T-helper 17 cell (primary cell): ENCODE measurements around the gene PEF1. TPM values are rescaled to one million over a fixed set of nuclear protein-coding genes. Genes with fewer than 3 reads are reported as not detected.
A peak's percentile ranks its signal among the peaks of the same experiment; 100 is the strongest.

Experiments used
- ATAC-seq: fragments of 150-1000 bp; cut with Tn5 transposase; 2 replicates; pipeline ENCODE4 v1.10.0; 2021; ENCODE audit warnings: mild to moderate bottlenecking, moderate library complexity
- DNase-seq, 3 donors: peaks; one replicate each; pipeline versions ENCODE4 v3.0.0 to v3.0.0-alpha.2; 2020 to 2021
- H3K9me3 ChIP-seq: one replicate; pipeline ENCODE4 v1.7.0; 2013; ENCODE audit warnings: low read length, mild to moderate bottlenecking; ENCODE audit not compliant: control insufficient read depth, poor library complexity, severe bottlenecking
- H3K27ac Mint-ChIP-seq: one replicate; pipeline ENCODE4 v1.8.0; 2022; ENCODE audit warnings: mild to moderate bottlenecking, moderate library complexity, mixed read lengths
- H3K27me3 Mint-ChIP-seq: one replicate; pipeline ENCODE4 v1.8.0; 2022; ENCODE audit warnings: mixed read lengths
- H3K36me3 Mint-ChIP-seq: one replicate; pipeline ENCODE4 v1.8.0; 2022; ENCODE audit warnings: low read depth, mixed read lengths
- H3K4me1 Mint-ChIP-seq: one replicate; pipeline ENCODE4 v1.8.0; 2022; ENCODE audit warnings: mild to moderate bottlenecking, mixed read lengths
- H3K4me3 Mint-ChIP-seq: one replicate; pipeline ENCODE4 v1.8.0; 2022; ENCODE audit warnings: mild to moderate bottlenecking, moderate library complexity, mixed read lengths
- total RNA-seq, 4 donors: library from RNA in 2 of 4; stranded (reverse) in 2 of 4; gene quantifications; one replicate each; pipeline ENCODE4 v1.2.3 and lab custom pipeline; 2022 to 2026

Gene PEF1
- total RNA-seq, 2 donors from 2014 or later: 44.0 to 47.6 TPM

DNA sequence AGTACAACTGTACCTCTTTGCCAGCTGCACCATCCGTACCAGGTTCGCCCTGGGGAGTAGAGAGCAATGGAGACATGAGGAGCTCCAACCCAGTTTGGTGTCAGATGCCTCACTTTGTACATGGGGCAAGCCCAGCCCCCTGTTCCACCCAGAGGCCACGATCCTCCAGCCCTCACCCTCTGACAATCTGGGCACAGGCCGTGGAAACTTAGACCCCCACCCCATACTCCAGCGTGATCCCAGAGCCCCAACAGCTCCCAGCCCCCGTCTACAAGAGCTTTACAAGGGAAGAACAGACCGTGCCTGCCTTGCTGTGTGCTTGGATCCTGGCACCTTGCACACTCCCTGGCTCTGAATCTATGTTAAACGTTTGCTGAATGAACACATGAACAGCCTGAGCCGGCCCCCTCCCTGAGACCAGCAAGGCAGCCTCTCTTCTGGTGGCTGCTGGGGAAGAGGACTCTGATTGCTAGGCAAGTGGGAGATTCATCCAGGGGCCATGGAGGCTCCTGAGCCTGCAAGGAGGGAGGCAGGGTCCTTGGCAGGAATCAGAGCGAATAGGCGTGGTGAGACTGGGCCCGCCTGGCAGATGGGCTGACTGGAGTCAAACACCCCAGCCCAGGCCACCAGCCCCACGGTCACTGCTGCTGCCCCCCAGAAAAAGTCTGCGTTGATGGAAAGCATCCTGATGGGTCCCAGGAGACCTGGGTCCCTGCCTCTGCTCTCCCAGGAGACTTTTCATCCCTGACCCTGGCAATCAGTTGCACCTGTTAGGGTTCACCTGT lies 12.5 kb upstream of the PEF1 start:
- H3K4me3 Mint-ChIP-seq: no peak overlapping the region
- no peaks in the 10 kb centered on the region for H3K9me3 ChIP-seq
- no peak for DNase-seq
- peaks cover 6% of the 10 kb centered on the region for H3K4me1 Mint-ChIP-seq
- ATAC-seq: no peak
- no peaks in the 10 kb centered on the region for H3K36me3 Mint-ChIP-seq
- H3K27ac Mint-ChIP-seq: no peak overlapping the region
- peaks cover 18% of the 10 kb centered on the region for H3K27me3 Mint-ChIP-seq

DNA sequence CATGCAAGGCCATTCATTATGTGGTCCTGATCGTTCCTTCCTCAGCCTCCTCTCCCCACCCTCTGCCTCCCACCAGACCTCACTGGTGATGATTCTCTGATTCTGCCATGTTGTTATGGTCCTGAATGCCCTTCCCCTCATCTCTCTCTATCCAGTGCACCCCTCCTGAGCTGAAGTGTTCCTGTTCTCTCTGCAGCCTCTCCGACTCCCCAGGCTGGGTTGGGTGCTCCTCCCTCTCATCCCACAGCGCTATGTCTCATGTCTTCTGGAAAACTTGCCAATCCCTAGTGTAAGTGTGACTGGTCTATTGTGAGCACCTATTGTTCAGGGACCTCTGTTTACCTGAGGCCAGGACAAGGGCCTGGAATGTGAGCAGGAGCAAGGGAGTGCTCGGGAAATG lies 11.1 kb upstream of the PEF1 start:
- Mint-ChIP-seq H3K4me3 (no peak overlapping the region), H3K27me3 (peaks cover 18% of the 10 kb centered on the region), H3K36me3 (no peaks in the 10 kb centered on the region), H3K27ac (no peak overlapping the region), H3K4me1 (peaks cover 6% of the 10 kb centered on the region)
- DNase-seq (no peak), ATAC-seq (no peak)
- no peaks in the 10 kb centered on the region for H3K9me3 ChIP-seq

DNA sequence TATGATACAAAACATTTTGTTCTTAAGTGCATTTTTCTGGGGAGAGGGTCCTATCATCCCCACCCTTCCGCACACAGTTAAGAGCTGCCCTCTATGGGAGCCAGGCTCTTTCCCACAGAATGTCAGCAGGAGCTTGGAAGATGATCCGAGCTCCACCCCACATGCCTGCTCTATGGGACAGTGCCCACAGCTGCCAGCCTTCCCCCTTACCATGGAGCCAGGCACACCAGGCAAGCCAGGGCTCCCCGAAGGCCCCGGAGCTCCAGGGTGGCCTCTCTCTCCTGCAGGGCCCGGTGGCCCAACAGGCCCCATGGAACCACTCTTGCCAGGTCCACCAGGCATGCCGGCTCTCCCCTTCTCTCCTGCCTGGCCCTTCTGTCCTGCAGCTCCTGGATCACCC lies 10.4 kb upstream of the PEF1 start:
- no peak for DNase-seq
- H3K27ac Mint-ChIP-seq: no peak overlapping the region

DNA sequence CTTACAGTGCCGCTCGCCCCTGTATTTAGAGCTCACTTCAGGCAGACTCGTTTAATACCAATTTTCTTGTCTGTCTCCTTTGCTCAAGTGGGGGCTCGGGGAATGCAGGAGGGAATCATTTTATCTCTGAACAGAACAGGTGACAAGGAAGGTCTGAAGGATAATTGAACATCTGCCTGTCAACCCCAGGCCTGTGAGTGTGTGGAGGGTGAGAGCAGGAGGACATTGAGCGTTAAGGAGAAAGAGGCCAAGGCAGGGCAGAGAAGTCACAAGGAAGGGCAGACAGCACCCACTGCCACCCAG lies 9.7 kb upstream of the PEF1 start:
- no peak for DNase-seq

More for the DNA sequence above, 10.4 kb upstream of the PEF1 start:
- H3K4me3 Mint-ChIP-seq: no peak overlapping the region
- H3K9me3 ChIP-seq: no peaks in the 10 kb centered on the region
- H3K36me3 Mint-ChIP-seq: no peaks in the 10 kb centered on the region
- peaks cover 3% of the 10 kb centered on the region for H3K4me1 Mint-ChIP-seq
- peaks cover 18% of the 10 kb centered on the region for H3K27me3 Mint-ChIP-seq
- no peak for ATAC-seq

DNA sequence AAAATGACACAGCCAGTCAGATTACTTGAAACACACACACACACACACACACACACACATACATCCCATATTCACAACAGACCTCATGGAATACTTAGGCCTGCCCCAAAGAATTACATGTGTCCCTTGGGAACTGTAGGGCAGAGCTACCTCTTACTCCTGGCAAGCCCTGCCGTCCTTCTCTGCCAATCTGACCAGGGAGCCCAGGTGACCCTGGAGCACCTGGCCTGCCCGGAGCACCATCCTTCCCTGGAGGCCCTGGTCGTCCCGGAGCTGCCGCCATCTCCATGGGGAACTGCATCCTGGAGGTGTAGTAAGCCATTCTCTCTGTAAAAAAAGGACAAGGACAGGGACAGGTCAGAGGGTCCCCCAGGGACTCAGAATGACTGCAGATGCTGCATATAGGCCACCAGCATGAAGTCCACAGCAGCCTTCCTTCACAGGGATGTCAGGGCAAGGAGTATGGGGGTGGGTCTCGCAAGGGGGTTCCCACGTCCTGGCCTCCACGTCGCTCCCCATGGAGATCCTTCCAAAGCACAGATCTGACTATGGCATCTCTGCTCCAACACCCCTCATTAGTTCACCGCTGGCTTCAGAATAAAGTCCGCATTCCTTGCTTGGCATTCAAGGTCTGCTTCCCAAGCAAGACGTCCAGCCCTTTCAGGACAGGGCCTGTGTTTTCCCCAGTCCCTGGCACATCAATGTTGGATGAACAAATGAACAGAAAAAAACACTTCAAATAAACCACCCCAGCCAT lies 9.2 kb upstream of the PEF1 start:
- ATAC-seq: no peak
- Mint-ChIP-seq H3K4me1 (peaks cover 2% of the 10 kb centered on the region), H3K27me3 (peaks cover 18% of the 10 kb centered on the region), H3K27ac (no peak overlapping the region), H3K36me3 (no peaks in the 10 kb centered on the region), H3K4me3 (no peak overlapping the region)
- H3K9me3 ChIP-seq: no peaks in the 10 kb centered on the region
- no peak for DNase-seq

More for the DNA sequence above, 9.7 kb upstream of the PEF1 start:
- Mint-ChIP-seq H3K27ac (no peak overlapping the region), H3K36me3 (no peaks in the 10 kb centered on the region), H3K4me3 (no peak overlapping the region), H3K27me3 (peaks cover 18% of the 10 kb centered on the region), H3K4me1 (peaks cover 2% of the 10 kb centered on the region)
- no peak for ATAC-seq
- no peaks in the 10 kb centered on the region for H3K9me3 ChIP-seq

DNA sequence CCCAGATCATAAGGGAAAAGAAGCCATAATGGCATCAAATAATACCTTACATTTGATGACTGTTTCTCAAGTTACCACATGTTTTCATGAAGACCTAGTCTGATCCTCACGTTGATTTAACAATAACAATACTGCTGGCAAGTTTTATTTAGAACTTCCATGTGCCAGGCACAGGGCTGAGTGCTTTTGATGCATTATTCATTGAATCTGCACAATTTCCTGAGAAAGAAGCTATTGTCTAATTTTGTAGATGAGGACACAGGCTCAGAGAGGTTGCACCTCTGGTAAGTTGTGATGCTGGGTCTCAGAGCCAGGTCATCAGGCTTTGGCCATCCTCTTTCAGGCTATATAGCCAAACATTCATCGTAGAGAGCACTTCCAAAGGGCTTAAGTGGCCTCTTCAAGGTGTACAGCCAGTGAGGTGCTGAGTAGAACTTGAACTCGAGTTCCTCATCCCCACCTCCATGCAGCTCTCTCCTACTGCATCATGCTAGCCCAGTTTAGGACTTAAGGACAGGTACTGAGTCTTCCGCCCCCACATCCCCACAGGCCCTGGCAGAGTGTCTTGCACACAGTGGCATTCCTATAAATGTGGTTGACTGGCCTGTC lies 8.3 kb upstream of the PEF1 start:
- no peaks in the 10 kb centered on the region for H3K9me3 ChIP-seq
- no peak for ATAC-seq
- Mint-ChIP-seq H3K27ac (no peak overlapping the region), H3K4me1 (peaks cover 2% of the 10 kb centered on the region), H3K4me3 (no peak overlapping the region), H3K36me3 (no peaks in the 10 kb centered on the region), H3K27me3 (peaks cover 17% of the 10 kb centered on the region)
- DNase-seq: no peak

DNA sequence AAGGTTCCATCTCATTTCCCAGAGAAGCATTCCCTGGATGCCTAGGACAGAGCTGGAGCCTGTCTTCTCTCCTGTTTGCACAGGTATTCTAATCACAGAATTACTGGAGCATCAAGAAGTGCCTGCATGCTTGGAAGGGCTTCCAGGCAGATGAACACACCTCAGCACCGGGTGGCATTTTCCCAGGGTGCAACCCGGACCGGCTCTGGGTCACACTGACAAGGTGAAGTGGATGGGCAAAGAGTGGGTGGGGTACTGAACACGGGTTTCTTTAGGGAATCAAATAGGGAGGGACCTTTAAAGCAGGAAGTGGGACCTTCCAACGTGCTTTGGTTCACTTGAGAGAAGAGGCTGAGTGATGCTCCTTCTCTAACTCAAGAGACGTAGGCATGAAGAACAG lies 7.1 kb upstream of the PEF1 start:
- H3K9me3 ChIP-seq: no peaks in the 10 kb centered on the region
- ATAC-seq (no peak), DNase-seq (no peak)
- peaks cover 9% of the 10 kb centered on the region for H3K27me3 Mint-ChIP-seq
- peaks cover 1% of the 10 kb centered on the region for H3K36me3 Mint-ChIP-seq
- H3K4me1 Mint-ChIP-seq: peaks cover 2% of the 10 kb centered on the region
- no peak overlapping the region for H3K27ac Mint-ChIP-seq
- H3K4me3 Mint-ChIP-seq: no peak overlapping the region

DNA sequence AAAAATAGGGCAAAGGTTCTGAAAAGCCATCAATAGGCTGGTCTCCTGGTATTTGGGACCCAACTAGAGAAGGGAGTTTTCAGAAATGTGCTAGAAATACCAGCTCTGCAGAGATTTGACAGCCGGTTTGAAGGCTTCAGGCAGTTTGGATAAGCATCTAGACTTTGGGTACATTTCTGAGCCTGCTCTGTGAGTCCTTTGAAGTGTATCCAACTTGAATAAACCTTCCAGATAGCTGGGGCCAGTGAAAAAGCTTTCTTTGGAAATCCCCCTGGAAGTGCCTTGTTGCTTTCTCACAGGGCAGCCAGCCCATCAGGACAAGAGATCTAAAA lies 6.4 kb upstream of the PEF1 start:
- no peak for DNase-seq
- Mint-ChIP-seq H3K36me3 (peaks cover 3% of the 10 kb centered on the region), H3K4me3 (no peak overlapping the region), H3K4me1 (peaks cover 2% of the 10 kb centered on the region), H3K27ac (no peak overlapping the region), H3K27me3 (peaks cover 5% of the 10 kb centered on the region)
- no peaks in the 10 kb centered on the region for H3K9me3 ChIP-seq
- no peak for ATAC-seq

DNA sequence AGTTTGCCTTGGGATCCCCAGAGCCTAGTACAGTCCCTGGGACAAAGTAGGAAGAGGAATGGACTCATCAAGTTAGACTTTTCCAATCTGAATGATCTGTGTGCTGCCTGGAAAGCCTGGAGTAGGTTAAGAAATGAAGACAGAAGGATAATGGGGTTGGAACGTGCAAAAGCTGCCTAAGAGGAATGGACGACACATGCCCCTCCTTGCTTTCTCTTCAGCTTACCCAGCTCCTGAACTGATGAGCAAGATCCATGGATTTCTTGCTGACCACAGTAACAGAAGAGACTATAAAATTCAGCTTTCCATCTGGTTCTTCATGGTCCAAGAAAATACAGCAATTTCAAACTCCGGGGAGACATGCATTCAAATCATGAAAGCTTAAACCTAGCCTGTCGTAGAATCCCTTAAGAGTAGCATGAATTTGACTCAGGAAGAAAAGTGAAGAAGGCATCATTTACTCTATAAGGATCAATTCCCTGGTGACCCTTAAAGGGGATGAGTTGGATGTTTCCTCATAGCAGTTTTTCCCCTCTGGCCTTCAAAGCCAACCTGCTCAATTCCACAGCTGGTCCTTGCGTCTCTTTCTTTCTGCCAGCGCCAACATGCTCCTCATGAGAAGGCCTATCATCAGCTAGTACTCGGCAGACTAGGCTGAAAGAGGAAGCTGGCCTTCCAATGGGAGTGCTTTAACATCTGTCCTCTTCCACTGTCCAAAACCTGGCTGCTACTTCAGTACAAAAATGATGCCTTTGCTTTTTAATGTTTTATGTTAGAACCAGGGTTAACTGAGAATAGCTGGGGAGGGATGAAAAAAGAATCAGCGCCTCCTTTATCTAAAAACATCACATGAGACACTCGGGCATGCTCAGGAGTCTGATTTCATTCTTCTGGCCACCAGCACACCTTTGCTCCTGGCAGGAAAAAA lies 5.7 kb upstream of the PEF1 start:
- no peaks in the 10 kb centered on the region for H3K9me3 ChIP-seq
- peaks cover 9% of the 10 kb centered on the region for H3K4me1 Mint-ChIP-seq
- peaks cover 3% of the 10 kb centered on the region for H3K36me3 Mint-ChIP-seq
- ATAC-seq (no peak), DNase-seq (no peak)
- H3K4me3 Mint-ChIP-seq: no peak overlapping the region
- no peaks in the 10 kb centered on the region for H3K27me3 Mint-ChIP-seq
- no peak overlapping the region for H3K27ac Mint-ChIP-seq

DNA sequence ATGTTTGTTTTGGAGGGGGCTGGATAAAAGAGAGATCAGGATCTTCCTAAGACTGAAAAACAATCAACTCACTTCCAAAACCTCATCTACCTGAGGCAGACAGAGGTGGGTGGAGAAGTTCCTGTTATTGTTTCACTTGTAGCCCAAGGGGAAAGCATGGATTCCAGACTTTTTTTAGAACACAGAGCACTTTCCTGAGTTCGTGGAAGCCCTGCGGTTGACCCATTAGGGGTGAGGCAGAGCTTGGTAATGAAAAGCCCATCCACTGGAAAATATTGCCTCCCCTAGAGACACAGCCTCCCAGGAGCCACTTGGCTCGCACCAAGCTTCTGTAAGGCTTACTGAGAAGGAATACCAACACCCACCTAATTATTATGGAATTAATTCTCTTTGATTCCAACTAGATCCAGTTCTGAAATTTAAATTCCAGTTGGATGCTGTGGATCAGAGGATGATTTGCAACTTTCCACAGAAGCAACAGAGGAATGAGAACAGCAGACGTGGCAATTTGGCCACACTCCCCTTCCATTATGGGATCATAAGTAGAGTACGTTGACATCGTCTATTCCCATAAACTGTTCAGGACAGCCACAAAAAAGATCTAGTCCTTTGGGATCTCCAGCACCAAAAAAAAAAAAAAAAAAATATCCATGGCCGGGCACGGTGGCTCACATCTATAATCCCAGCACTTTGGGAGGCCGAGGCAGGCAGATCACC lies 4.1 kb upstream of the PEF1 start:
- no peaks in the 10 kb centered on the region for H3K9me3 ChIP-seq
- Mint-ChIP-seq H3K4me3 (no peak overlapping the region), H3K36me3 (peaks cover 8% of the 10 kb centered on the region), H3K27me3 (no peaks in the 10 kb centered on the region), H3K4me1 (peaks cover 21% of the 10 kb centered on the region), H3K27ac (no peak overlapping the region)
- DNase-seq (no peak), ATAC-seq (no peak)

DNA sequence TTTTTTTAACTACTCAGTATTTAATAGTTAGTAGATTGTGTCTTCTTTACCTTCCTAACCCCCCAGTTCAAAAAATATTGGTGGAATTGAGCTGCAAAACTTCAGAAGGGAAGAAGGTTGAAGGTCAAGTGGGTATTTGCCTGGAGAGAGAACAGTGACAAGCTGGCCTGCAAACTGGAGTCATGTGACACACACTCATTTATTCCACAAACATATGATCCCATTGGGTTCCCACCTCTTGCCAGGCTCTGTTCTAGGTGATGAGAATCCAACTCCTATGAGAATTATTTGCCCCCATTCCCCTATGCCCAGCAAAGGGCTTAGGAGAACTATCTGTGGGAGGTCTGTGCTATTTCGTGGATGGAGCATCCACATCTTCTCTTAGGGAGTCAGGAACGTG lies 3.5 kb upstream of the PEF1 start:
- H3K9me3 ChIP-seq: no peaks in the 10 kb centered on the region
- Mint-ChIP-seq H3K4me3 (no peak overlapping the region), H3K4me1 (peaks cover 24% of the 10 kb centered on the region), H3K27ac (no peak overlapping the region), H3K36me3 (peaks cover 8% of the 10 kb centered on the region), H3K27me3 (no peaks in the 10 kb centered on the region)
- ATAC-seq (no peak), DNase-seq (no peak)

DNA sequence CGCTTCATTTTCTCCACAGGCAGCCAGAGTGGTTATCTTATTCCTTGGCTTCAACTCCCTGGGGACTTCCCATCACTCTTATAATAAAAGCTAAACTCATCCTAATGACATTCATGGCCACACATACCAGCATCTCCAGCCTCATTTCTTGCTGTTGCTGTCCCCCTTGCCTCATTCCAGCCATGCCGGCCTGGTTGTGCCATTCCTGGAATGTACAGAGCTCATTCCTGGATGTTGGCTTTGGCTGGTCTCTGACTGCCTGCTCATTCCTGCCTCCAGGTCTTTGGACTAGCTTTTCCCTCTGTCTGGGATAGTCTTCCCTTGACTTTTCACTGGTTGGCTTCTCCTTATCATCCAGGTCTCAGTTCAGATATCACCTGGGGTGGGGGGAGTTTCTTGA lies 2.4 kb upstream of the PEF1 start:
- Mint-ChIP-seq H3K36me3 (peaks cover 8% of the 10 kb centered on the region), H3K27ac (no peak overlapping the region), H3K4me3 (peak overlapping the region; percentile 25), H3K4me1 (peaks cover 24% of the 10 kb centered on the region), H3K27me3 (no peaks in the 10 kb centered on the region)
- H3K9me3 ChIP-seq: no peaks in the 10 kb centered on the region
- no peak for ATAC-seq
- no peak for DNase-seq
